Lower leg skin (tissue), 3 donors: ENCODE measurements around the gene NTN3.

Source experiments
- POLR2A ChIP-seq, 2 donors: fragments of 450-650 bp; IDR thresholded peaks; one replicate each; pipeline ENCODE4 v1.6.1; 2016 to 2017; ENCODE audit warnings: antibody characterized with exemption in 2 of 2, mild to moderate bottlenecking in 1 of 2, moderate library complexity in 1 of 2
- TF ChIP-seq, protein P1 (sequence below), 3 donors: fragments of 450-650 bp; IDR thresholded peaks; one replicate each; pipeline ENCODE4 v1.5.1; 2016; ENCODE audit warnings: antibody characterized with exemption in 3 of 3, mild to moderate bottlenecking in 3 of 3, moderate library complexity in 2 of 3

DNA sequence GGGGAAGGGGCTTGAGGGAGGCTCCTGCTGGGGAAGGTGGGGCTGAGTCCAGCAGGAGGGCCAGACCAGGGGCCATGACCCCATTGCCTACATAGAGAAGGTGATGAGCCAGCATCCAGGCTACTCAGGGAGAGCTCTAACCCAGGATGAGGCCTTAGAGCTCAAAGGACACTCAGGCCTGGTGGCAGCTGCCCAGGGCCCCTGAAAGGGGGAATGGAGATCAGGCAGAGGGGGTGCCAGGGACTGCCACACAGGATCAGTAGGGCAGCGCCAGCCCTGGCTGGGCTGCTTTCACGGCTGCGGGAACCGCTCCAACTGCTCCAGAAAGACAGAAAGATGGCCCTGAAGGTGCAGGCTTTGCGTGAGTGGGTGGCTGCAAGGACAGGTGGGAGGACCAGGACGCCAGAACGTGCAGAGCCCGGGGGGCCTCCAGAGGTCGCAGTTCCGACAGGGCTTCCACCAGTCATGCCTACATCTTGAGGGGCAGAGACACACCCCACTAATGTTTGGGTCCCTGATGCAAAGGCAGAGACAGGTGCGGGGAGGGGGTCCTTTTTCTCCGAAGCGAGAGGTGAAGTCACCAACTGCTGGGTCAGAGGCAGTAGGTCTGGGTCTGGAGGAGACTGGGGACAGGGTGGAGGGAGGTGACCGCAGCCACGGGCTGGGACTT, 41.8 kb downstream of the NTN3 start:
- TF ChIP-seq, protein P1, sequence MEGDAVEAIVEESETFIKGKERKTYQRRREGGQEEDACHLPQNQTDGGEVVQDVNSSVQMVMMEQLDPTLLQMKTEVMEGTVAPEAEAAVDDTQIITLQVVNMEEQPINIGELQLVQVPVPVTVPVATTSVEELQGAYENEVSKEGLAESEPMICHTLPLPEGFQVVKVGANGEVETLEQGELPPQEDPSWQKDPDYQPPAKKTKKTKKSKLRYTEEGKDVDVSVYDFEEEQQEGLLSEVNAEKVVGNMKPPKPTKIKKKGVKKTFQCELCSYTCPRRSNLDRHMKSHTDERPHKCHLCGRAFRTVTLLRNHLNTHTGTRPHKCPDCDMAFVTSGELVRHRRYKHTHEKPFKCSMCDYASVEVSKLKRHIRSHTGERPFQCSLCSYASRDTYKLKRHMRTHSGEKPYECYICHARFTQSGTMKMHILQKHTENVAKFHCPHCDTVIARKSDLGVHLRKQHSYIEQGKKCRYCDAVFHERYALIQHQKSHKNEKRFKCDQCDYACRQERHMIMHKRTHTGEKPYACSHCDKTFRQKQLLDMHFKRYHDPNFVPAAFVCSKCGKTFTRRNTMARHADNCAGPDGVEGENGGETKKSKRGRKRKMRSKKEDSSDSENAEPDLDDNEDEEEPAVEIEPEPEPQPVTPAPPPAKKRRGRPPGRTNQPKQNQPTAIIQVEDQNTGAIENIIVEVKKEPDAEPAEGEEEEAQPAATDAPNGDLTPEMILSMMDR (IDR thresholded peaks at IDR 0.05): no peak
- no peak for TF ChIP-seq POLR2A (IDR thresholded peaks at IDR 0.05)
